ENCODE measurements around the gene GBGT1.

Gene GBGT1

DNA sequence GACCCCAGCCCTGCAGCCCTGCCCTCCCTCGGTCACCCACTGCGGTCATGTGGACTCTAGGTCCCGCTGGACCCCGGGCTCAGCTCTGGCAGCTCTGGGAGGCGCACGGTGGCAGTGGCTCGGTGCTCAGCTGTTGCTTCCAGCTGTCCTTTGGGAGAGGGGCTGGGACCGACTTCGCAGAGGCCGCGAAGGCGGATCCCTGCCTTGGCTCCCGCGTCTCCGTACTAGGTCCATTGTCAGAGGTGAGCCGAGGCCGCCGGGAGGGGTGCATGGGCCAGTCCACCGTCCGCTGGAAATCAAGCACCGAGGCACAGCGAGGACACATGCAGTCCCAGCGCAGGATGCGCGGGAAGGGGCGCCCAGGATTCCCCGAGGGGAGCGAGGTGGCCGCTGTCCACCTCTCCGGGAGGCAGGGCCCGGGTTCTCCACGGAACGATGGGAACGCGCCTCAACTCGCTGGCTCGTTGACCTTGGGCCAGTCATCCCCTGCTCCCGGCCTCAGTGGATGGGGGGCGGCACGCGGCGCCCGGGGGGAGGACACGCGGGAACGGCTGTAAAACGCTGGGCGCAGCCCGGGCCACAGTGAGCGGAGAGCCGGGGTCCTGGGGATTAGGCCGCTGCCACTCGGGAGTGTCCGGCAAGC lies 732 bp downstream of the GBGT1 start:
- no peak for DNase-seq (ENCODE audit: low read depth)

DNA sequence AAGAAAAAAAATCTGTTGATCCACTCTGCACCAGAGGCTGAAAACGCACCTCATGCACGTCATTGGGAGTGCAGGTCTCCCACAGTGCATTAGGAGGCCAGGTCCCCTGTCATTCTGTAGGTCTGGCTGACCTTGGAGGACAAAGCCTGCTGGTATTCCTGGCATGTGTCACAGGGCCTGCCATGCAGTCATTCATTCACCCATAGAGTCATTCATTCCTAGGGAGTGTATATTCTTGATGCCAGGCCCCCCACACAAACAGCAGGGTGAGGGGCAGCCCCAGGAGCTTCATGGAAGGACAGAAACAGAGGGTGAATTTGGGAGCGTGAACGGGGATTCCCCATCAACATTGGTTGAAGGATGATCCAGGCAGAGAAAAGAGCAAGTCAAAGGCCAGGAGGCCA lies 2.2 kb downstream of the GBGT1 start:
- DNase-seq (ENCODE audit: low read depth): no peak

DNA sequence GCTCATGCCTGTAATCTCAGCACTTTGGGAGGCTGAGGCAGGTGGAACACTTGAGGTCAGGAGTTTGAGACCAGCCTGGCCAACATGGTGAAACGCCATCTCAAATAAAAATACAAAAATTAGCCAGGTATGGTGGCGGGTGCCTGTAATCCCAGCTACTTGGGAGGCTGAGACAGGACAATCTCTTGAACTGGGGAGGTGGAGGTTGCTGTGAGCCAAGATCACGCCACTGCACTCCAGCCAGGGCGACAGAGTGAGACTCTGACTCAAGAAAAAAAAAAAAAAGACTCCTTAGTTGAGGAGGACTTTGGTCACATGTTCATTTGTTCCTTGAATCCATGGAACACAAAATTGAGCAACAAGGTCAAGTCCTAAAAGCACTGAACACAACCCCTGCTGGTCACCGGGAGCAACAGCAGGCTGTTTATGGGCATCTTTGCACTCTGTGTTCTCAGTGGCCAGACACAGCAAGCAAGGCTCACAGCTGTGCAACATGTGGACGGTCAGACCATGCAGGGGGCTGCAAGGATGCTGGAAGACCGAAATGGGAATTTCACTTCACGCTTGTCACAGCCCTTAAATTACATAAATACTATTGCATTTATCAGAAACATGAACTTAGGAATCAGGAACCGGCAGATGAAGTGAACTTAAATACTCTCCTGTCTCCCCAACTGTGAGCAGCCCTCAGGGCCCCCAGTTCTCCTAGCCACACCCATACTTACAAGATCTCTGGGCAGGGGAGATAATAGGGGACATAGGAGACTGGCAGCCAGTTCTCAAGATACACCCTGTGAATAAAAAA lies 2.8 kb downstream of the GBGT1 start:
- peak; percentile 24 for DNase-seq (ENCODE audit: low read depth)

DNA sequence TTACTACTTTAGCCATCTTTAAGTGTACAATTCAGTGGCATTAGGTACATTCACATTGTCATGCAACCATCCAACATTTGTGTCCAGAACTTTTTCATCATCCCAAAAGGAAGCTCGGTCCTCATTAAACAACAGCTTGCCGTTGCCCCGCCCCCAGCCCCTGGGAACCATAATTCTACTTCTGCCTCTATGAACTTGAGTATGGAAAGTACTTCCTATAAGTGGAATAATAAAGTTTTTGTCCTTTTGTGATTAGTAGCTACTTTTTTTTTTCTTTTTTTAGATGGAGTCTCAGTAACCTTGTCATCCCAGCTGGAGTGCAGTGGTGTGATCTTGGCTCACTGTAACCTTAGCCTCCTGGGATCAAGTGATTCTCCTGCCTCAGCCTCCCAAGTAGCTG lies 5.0 kb downstream of the GBGT1 start:
- no peak for DNase-seq (ENCODE audit: low read depth)

DNA sequence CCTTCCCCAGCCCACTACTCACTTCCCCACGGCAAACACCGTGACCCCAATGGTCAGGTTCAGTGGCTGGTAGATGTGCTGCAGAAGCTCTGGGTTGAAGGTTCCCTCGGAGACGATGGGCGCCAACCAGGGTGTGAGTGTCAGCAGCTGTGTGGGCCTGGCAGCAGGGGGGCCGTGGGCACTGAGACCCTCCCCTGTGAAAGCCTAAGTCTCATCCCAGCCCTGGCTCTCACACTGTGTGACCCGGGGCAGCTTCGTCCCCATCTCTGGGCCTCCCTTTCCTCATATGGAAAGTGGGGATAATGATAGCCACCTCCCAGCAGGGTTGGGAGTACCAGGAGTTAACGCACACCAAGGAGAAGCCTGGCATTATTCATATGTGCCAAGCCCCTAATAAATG lies 8.6 kb downstream of the GBGT1 start:
- DNase-seq (ENCODE audit: low read depth): no peak

DNA sequence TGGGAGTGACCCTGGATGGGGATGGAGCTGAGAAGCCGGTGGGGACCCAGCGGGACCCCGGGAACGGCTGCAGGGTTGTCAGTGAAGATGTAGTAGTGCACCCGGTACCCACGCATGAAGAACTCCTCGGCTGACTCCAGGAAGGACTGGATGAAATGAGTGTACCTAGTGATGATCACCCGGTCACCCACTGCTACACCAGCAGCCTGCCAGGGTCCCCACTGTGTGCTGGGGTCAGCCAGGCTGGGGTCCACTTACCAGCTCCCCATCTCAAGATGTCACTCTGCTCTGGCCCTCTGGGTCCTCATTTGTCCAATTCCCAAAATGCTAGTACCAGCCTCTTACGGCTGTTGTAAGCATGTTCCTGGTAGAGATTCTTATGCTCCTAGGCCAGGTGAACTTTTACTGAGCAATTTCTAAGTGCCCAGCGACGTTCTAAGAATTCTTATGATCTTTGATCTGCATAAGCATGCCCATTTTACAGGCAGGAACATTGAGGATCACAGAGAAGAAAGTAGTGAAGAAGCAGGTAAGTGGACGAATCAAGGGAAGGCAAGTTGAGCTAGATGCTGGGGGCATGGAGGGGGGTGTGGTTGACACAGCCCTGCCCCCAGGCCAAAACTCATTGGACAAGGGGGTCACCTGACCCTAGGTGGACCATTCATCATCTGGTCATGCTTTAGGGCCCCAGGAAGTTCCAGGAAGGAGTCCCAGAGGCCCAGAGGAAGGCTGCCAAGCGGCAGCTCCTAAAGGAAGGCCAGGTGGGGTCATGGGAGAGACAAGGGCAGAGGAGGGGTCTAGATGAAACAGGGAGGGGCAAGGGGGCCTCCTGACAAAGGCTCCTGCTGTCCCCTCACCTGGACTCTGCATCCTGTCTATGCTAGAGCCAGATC lies 9.4 kb downstream of the GBGT1 start:
- no peak for DNase-seq (ENCODE audit: low read depth)

DNA sequence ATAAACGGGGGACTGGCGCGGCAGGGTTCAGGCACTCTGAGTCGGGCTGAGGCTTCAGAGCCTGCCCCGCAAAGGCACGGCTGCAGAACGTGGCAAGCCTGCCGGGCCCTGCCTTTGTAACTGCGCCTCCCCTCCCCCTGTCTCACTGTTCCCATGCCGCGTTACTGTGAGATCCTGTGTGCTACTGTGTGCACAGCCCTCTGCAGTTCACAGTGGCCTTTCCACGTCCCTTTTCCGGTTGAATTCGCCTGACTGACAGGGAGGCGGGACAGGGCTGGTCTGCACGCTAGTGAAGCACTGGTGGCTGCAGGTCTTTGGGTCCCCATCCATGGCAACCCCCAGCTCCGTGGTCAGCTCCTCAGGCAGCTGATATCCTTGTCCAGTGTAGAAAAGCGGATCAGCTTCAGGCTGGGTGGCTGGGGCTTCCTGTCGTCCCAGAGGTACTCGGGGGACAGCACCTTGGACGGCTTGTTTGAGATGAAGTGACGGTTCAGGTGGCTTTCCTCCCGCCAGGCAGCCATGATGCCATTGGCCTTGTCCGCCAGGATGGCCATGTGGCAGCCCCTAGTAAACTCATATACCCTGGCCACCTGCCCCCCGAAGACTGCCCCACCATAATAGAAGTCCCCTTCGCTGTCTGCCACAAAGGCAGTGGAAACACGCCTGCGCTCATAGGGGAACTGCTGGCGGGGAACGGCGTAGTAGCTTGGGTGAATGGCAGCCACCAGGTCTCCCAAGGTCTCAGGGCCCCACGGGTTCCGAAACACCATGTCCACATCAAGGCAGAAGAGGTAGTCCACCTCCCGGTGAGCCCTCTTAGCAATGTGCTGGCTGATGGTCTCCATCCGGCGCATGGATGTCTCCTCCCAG lies 10.3 kb downstream of the GBGT1 start:
- DNase-seq (ENCODE audit: low read depth): no peak

DNA sequence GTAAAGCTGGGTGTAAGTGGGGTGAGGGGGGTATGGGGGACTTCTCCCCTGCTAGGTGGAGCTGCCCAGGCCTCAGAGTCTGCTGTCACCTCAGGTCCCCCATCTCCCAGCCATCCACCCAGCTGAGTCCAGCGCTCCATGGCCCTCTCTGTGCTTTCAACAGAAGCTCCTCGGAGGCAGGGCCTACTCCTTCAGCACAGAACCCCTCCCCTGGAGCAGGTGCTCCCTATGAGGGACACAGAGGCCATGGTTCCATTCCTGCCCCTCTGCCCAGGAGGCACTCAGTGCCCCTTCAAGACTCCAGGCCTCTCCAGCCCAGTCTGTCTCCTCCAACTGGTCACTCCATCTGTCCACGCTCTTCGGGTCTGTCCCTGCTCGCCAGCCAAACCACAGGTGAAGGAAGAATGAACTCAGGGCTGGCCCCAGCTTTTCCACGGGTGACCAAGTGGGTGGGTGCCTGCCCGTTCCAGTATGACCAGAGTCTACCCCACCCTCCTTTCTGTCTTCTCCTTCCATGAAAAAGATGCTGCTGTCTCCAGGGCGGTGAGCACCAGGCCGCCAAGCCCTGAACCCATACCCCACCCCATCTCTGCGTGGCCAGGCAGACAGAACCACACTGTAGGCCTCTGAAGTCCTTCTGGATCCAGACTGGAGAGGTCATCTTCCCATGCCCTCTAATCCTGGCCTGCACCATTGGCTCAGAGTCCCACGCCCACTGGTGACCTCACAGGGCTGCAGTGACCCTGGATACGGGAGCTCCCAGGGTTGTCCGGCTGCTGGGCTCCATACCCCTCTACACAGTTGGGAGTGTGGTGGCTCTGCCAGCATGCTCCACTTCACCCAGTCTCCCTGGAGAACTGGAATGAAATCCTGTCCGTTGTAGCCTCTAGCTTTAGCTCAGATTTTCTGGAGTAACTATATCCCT lies 11.9 kb downstream of the GBGT1 start:
- no peak for DNase-seq (ENCODE audit: low read depth)

DNA sequence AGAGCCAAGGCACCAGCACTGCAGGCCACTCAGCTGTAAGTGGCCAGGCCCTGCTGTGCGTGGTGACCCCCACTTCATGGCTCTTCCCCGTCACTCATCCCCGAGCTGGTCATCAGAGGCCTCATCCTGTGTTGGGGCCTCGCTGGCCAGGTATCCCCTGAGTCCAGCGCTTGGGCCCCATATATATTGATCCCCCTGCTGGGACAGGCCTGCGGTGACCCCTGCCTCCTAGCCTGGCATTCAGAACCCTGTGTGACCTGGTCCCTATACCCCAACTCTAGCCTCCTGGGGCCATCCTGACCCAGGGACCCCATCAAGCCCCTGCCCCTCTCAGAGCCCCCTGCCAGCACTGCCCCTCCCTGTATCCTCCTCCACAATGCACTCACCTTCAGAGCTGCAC lies 12.7 kb downstream of the GBGT1 start:
- no peak for DNase-seq (ENCODE audit: low read depth)

DNA sequence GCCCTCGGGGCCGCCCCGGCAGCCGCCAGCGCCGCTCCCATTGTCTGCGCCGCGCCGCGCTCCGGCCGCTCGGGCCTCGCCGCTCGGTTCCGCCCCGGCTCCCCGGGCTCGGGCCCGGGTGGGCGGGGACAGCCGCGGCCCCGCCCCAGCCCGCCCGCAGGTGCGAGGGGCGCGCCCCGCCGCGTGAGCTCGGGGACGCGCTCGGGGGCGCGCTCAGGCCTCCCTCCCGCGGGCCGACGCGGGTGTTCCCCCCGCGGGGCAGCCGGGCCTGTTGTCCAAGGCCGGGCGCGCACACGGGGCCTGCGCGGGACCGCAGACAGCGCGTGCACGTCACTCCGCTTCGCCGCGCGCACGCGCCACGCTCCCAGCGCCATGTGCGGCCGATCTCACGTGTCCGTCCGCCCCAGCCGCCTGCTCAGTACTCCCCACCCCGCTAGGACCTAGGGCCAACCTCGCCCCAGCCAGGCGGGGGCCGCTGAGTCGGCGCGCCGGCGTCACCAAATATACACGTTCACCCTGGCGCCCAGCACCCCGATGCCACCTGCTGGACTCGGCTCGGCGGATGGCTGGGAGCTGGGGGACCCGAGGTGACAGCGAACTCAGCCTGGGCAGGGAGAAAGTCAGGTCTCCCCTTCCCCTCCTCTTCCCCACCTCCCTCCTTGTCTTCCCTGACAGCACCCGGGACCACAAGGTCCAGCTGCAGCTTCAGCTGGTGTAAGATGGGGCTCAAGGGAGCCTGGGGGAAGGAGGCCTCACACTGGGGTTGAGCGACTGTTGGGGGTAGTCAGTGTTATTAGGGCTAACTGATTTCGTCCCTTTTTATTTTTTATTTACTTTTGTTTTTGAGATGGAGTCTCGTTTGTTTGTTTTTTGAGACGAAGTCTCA lies 14.3 kb downstream of the GBGT1 start:
- peak; percentile 88 for DNase-seq (ENCODE audit: low read depth)

DNA sequence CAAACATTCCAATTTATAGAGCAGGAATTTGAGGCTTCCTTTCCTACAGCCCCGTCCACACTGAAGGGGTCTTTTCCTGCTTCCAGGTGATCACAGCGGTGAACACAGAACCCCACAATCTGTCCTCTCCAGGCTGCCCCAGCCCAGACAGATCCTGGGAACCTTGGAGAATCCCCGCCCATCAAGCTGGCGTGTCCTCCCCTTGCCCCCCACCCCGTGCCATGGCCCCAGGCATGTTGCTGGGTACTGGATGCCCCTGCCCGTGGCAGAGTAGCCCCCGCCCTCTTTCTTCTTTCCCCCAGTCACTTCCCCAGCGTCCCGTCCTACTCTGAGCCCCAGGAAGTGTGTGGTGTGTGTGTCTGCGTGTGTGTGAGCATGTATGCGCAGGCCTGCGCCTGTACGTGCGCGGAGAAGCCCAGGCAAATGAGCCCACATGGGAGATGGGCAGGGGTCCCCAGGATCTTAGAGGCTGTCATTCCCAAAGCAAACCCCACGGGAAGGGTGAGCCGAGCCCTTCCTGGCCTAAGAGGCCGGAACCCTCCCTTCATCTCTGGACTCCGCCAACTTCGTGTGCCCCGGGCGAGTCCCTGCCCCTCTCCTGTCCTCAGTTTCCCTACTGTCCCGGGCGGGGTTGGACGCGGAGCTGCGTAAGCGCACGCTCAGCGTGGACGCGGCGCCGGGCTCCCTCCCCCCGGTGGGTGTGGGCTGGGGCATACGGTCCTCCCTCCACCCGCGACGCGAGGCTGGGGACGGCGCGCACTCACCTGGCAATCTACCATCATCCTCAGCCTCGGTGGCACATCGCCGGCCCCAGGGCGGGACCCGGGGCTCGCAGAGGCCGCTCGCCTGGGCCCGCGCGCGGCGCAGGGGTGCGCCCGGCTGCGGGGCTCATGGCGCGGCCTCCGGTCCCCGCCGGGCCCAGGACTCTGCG lies 15.2 kb downstream of the GBGT1 start:
- DNase-seq (ENCODE audit: low read depth): peak; percentile 45

DNA sequence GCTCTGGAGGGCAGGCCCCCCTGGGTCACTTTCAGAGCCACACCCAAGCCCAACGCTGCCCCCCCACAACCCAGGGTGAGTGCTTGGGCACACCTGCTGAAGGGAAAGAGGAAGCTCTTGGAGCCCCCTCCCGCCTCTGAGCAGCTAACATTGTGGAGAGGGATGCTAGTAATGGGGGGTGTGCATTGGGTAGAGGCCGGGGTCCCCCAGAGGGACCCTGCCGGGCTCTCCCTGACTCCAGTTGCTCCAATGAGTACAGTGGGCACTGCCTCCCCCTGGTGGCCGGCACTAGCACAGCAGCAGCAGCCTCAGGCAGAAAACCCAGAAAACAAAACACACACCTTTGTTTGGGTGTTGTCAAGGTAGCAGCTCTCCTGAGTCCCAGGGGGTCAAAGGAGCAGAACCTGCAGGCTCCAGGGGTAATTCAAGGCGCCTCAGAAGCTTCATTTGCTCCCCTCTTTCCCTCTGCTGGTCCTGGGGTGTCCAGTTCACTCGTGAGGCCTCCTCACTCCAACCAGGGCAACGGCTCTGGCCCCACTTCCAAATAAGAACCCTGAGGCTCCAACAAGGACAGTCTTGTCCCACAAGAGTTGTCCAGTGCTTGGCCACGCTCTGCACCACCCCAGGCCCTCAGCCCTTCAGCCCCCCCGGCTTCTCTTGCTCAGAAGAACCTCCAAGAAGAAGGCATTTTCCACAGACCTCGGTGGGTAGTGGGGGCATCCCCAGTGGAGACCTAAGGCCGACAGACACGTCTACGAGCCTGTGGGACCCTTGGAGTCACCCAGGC lies 16.1 kb downstream of the GBGT1 start:
- DNase-seq (ENCODE audit: low read depth): peak; percentile 73

DNA sequence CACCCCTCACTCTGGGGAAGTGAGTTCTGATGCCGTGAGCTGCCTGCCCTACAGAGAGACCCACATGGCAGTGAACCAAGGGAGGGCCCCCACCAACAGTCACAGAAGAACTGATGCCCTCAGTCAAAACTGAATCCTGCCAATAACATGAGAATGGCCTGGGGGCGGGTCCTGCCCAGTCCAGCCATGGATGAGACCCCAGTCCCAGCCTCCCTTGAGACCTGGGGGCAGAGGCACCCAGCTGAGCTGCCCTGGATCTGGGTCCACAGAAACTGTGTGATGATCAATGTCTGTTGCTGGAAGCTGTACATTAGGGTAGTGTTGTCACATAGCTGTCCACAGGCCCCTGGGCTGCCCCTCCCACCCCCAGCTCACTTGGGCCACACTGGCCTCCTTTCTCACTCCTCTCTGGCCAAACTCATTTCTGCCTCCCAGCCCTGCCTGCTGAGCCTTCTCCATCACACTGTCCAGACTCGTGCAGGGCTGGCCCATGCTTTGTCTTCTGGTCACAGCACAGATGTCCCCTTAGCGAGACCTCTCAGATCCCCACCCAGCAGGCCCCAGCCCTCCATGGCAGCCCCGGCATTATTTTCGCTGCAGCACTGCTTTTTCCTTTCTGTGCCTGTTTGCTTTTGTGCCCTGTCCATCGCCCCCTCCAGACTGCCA lies 16.8 kb downstream of the GBGT1 start:
- DNase-seq (ENCODE audit: low read depth): no peak

DNA sequence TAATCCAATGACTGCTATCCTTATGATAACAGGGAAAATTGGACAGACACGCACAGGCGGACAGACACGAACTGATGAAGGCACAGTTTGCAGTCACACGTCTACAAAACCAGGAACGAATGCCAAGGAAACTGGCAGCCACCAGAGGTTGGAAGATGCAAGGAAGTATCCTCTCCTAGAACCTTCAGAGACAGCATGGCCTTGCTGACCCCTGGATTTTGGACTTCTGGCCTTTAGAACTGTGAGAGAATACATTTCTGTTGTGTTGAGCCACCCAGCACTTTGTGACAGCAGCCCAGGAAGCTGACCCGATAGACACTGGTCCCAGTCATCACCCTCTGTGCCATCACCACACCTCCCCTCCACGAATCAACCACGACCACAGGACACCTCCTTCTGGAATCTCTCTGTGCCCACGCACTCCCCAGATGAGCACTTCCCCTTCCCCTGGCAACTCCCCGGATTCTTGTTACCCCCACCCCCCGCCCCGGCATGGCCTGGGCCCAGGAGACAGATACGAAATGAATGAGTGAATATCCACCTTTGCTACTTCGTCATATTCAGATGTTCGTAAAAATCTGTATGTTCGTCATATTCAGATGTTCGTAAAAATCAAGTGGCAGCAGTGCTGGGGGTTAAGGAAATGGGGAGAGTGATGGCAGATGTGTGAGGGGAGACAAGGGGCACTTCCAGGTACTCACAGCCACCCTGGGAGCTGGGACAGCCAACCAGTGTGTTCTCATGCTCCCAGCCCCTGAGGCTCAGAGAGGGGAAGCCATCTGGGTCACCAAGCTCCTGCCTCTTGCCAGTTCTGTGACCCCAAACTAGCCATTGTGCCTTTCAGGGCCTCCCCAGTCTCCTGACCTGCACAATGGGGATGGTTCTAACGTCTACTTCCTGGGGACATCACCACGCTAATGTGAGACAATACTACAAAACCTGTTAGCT lies 18.5 kb downstream of the GBGT1 start:
- DNase-seq (ENCODE audit: low read depth): no peak

DNA sequence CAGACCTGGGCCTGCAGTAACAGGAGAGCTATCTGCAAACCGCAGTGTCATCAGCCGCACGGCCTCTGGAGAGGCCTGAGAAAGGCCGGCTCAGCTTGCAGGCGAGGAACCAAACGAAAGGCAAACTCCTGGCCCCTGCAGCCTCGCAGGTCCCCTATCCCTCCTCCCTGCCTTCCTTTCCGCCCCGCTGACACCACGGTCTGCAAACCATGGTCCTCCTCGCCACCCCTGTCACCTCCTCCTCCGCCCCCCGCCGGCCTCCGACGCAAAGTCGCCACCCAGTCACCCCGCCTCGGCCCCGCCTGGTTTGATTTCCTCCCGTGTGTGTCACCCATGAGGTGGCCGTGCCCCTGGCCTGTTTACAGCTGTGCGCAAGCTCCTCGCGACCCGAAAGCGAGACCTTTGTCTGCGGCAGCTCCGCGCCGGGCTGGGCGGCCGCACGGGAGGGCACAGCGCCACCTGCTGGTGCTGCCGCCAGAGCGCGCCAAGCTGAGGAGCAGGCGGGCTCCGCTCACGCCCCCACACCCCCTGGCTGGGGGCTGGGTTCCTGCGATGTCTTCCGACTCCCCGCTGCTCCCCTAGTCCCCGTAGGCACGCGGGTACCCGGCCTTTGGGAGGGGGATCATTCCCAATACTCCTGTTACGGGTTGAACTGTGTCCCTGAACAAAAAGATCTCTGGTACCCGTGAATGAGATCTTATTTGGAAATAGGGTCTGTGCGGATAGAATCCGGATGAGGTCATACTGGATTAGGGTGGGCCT lies 19.4 kb downstream of the GBGT1 start:
- peak; percentile 91 for DNase-seq (ENCODE audit: low read depth)

Data from activated T-cell treated with anti-CD3 and anti-CD28 coated beads for 48 hours (primary cell).